Keratinocyte (primary cell): ENCODE results near the gene TACC3. TPM values are rescaled to one million over a fixed set of nuclear protein-coding genes. Genes with fewer than 3 reads are reported as not detected.

ENCODE experiments used
- DNase-seq: peaks from one replicate; pipeline ENCODE4 v3.0.0-alpha.2; 2011; ENCODE audit warnings: low read depth, missing footprints, low spot score
- FAIRE-seq: peaks from 2 replicates; lab custom pipeline; 2011; peaks lifted over from hg19 to GRCh38; lab: Jason Lieb, UNC
- H2AFZ ChIP-seq: 2 replicates; pipeline ENCODE4 v1.6.0; 2012; ENCODE audit warnings: low read length, control low read depth, inconsistent platforms; ENCODE audit not compliant: control insufficient read depth
- H3K27ac ChIP-seq: 2 replicates; pipeline ENCODE4 v1.5.1; 2011; ENCODE audit warnings: low read length; ENCODE audit not compliant: control insufficient read depth, insufficient read depth
- H3K27me3 ChIP-seq: 3 replicates; pipeline ENCODE4 v1.6.0; 2011; ENCODE audit warnings: low read length; ENCODE audit not compliant: control insufficient read depth, insufficient read depth; ENCODE audit errors: extremely low read depth
- H3K36me3 ChIP-seq, 2 experiments: 2 replicates in 1 of 2; 3 replicates in 1 of 2; pipeline ENCODE4 v1.5.1; 2011; ENCODE audit warnings: low read length in 2 of 2, mild to moderate bottlenecking in 1 of 2; ENCODE audit not compliant: control insufficient read depth in 2 of 2, insufficient read depth in 2 of 2; ENCODE audit errors: extremely low read depth in 1 of 2
- H3K4me1 ChIP-seq: 3 replicates; pipeline ENCODE4 v1.5.1; 2011; ENCODE audit warnings: low read length; ENCODE audit not compliant: control insufficient read depth, insufficient read depth; ENCODE audit errors: extremely low read depth
- H3K4me2 ChIP-seq: 3 replicates; pipeline ENCODE4 v1.6.0; 2011; ENCODE audit warnings: low read depth, low read length; ENCODE audit not compliant: control insufficient read depth, insufficient read depth; ENCODE audit errors: extremely low read depth
- H3K4me3 ChIP-seq, 3 experiments: fragments of 200-600 bp in 1 of 3; sonication (generic) in 1 of 3; 2 replicates in 2 of 3; 3 replicates in 1 of 3; pipeline ENCODE4 v1.5.1; 2011 to 2016; ENCODE audit warnings: low read length in 3 of 3, mild to moderate bottlenecking in 3 of 3, control low read depth in 2 of 3, inconsistent platforms in 1 of 3, low read depth in 1 of 3, mixed read lengths in 1 of 3, mixed run types in 1 of 3, moderate library complexity in 1 of 3; ENCODE audit not compliant: control insufficient read depth in 2 of 3, insufficient read depth in 2 of 3; ENCODE audit errors: extremely low read depth in 1 of 3
- H3K79me2 ChIP-seq: 2 replicates; pipeline ENCODE4 v1.6.0; 2012; ENCODE audit warnings: low read length; ENCODE audit not compliant: control insufficient read depth, insufficient read depth
- H3K9ac ChIP-seq: 3 replicates; pipeline ENCODE4 v1.6.0; 2011; ENCODE audit warnings: low read length; ENCODE audit not compliant: control insufficient read depth, insufficient read depth; ENCODE audit errors: extremely low read depth
- H3K9me1 ChIP-seq: 3 replicates; pipeline ENCODE4 v1.6.0; 2011; ENCODE audit warnings: low read length; ENCODE audit not compliant: control insufficient read depth, insufficient read depth; ENCODE audit errors: extremely low read depth
- H3K9me3 ChIP-seq: 2 replicates; pipeline ENCODE4 v1.5.1; 2012; ENCODE audit warnings: low read depth, low read length; ENCODE audit not compliant: control insufficient read depth
- H4K20me1 ChIP-seq: 3 replicates; pipeline ENCODE4 v1.6.0; 2011; ENCODE audit warnings: low read length; ENCODE audit not compliant: control insufficient read depth, insufficient read depth; ENCODE audit errors: extremely low read depth
- CTCF ChIP-seq, 3 experiments: IDR thresholded peaks in 1 of 3; conservative IDR thresholded peaks in 1 of 3; optimal IDR thresholded peaks in 1 of 3; 2 replicates in 2 of 3; 3 replicates in 1 of 3; pipeline versions ENCODE3 to v1.5.1; 2011; ENCODE audit warnings: low read length in 3 of 3, mild to moderate bottlenecking in 3 of 3, moderate library complexity in 2 of 3, control low read depth in 1 of 3, inconsistent platforms in 1 of 3; ENCODE audit not compliant: insufficient read depth in 2 of 3; ENCODE audit errors: extremely low read depth in 1 of 3
- EZH2 ChIP-seq: IDR thresholded peaks from one replicate; pipeline ENCODE4 v1.6.1; 2012; ENCODE audit warnings: inconsistent platforms, mild to moderate bottlenecking, low read length, moderate library complexity
- dilution Hi-C: fragments of 300-500 bp; cut with MboI; formaldehyde crosslinking; loops from one replicate; pipeline ENCODE4 v1.7.0; 2020; ENCODE audit warnings: low sequenced_read_pairs; ENCODE audit not compliant: extremely low pct_ligation_motif_present
- polyA plus RNA-seq, 5 experiments: library from polyadenylated mRNA; depleted of rRNA in 3 of 5; stranded (reverse) in 3 of 5; stranded (forward) in 1 of 5; unstranded in 1 of 5; fragments of >200 nt; gene quantifications; 1 replicate in 1 of 5; 2 replicates in 3 of 5; 3 replicates in 1 of 5; pipeline versions ENCODE4 v1.2.1 to v1.2.3, GENCODE V29; 2011 to 2012; ENCODE audit warnings: missing spikeins in 2 of 5, low read depth in 1 of 5, low replicate concordance in 1 of 5

Gene TACC3
- polyA plus RNA-seq, 1 donor (not counting 4 experiments of a cell fraction or from before 2014, with no cell fraction given) = 19.1 TPM

GRCh38 chr4:1751155-1751918 lies 30.0 kb downstream of the TACC3 start:
- Histone ChIP-seq H4K20me1 (no peaks in the 10 kb centered on the region), H3K36me3 (no peaks in the 10 kb centered on the region), H3K4me3 (no peak overlapping the region), H3K4me1 (peaks cover 47% of the 10 kb centered on the region), H3K27me3 (no peaks in the 10 kb centered on the region), H3K9me1 (no peaks in the 10 kb centered on the region), H3K9ac (peak overlapping the region; percentile 68), H3K27ac (peak overlapping the region; percentile 70), H3K4me2 (peak overlapping the region; percentile 77), H2AFZ (peak overlapping the region; percentile 43), H3K79me2 (no peaks in the 10 kb centered on the region), H3K9me3 (no peaks in the 10 kb centered on the region)
- FAIRE-seq = no peak
- TF ChIP-seq EZH2 = no peak
- no peak for TF ChIP-seq CTCF (optimal IDR thresholded peaks at IDR 0.05 in 1 of 3, IDR thresholded peaks at IDR 0.05 in 1 of 3, conservative IDR thresholded peaks at IDR 0.05 in 1 of 3; ENCODE audit: extremely low read depth in 1 of 3, insufficient read depth in 2 of 3, low read length in 3 of 3)
- dilution Hi-C loops = no loop called here
- DNase-seq = no peak

GRCh38 chr4:1751919-1752283 lies 30.6 kb downstream of the TACC3 start:
- Histone ChIP-seq H3K4me3 (peak overlapping the region in 1 of 3 experiments; percentile 45), H3K27me3 (no peaks in the 10 kb centered on the region), H3K36me3 (no peaks in the 10 kb centered on the region), H3K27ac (peak overlapping the region; percentile 70), H3K4me2 (peak overlapping the region; percentile 77), H3K9me3 (no peaks in the 10 kb centered on the region), H3K9me1 (no peaks in the 10 kb centered on the region), H3K79me2 (no peaks in the 10 kb centered on the region), H3K9ac (peak overlapping the region; percentile 68), H3K4me1 (peaks cover 47% of the 10 kb centered on the region), H2AFZ (peak overlapping the region; percentile 54), H4K20me1 (no peaks in the 10 kb centered on the region)
- DNase-seq = no peak
- TF ChIP-seq EZH2 = no peak
- TF ChIP-seq CTCF (optimal IDR thresholded peaks at IDR 0.05 in 1 of 3, IDR thresholded peaks at IDR 0.05 in 1 of 3, conservative IDR thresholded peaks at IDR 0.05 in 1 of 3; ENCODE audit: extremely low read depth in 1 of 3, insufficient read depth in 2 of 3, low read length in 3 of 3) = no peak
- dilution Hi-C loops = no loop called here
- FAIRE-seq = no peak
